ENCODE measurements around the gene DCTN4.
"Not testable (repeated sequence)": the region's sequence is repeated elsewhere in the genome, so short reads cannot be mapped to it uniquely, and the experiment has no call there.

DCTN4 gene

DNA sequence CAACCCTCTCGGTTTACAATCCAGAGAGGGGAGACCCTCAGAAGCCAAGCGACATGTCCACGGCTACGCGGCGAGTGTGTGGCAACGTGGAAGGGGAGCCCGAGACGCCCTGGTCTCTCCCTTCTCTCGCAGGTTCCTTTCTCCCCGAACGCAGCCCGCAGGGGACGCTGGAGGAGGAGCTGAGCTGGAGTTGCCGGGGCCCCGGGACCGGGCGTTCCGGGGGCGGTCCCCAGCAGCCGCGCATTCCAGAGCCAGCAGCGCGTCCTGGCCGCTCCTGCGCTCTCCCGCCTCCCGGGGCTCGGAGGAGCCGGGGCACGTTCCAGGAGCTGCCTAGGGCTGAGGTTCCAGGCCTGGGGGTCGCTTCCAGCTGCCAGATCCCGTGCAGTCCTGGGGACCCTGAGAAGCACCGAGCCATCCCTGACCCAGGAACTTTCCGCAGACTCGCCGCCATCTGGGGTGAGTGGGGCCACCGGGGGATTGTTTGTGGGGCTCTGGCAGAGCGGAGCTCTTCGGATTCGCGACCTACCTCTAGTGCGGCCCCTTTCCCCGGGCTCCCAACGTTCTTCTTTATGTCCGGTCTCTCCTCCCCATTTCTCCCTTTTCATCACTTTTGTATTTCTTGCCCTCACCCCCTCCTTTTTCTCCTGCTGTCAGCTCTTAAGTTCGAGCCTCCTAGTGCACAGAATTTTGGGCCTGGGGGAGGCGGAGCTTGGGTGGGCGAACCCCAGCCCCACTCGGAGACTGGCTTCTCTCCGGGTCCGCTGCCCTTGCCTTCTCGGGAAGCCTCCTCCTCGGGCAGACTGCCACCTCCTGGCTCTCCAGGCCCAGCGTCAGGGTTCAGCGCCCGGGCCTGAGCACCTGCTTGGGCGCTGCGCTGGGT, 19.9 kb upstream of the DCTN4 start, which contains the start of gene SMIM3:
TSS of gene SMIM3 (plus strand) at position 241 of the 880 bp plus-strand sequence. CDS start 16,684 bp downstream, outside the sequence.
- DNase-seq (ENCODE audit: low read depth in 2 of 3, low spot score in 1 of 3): peak; percentile 44 to 62 (median 56)

DNA sequence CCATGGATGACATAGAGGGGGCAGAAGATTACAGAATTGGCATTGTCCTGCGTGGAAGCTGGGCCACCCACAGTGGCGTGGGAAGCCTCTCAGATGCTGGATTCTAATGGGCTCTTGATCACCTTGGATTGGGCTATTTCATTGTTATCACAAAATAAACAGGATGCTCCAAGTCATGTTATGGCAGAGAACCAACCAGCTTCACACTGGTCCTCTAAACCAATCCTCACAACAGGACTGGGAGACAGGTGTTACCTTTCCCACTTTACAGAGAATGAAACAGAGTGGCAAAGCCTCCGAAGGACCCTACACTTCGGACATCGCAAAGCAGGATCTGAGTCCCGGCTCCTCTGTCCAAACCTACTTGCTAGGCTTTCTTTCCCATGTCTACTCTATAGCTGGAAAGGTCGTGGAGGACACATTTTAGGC, 19.3 kb upstream of the DCTN4 start:
- DNase-seq (ENCODE audit: low read depth in 2 of 3, low spot score in 1 of 3): no peak

DNA sequence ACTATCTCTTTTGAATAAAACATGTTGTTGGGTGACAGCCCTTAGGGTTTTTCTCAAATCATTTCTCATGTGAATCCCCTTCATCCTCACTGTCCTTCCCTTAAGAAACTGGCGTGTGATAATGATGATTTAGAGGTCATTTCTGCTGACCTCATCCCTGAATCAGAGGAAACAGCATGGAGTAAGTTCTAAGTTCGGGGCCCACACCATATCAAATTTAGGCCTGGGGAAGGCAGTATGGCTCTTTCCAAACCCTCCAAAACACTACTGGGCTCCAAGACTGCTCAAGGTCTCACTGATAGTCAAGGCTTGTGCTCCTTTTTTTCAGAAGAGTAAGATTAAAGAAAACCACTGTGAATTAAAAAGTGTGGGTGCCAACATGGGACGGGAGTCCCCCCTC, 18.9 kb upstream of the DCTN4 start:
- DNase-seq (ENCODE audit: low read depth in 2 of 3, low spot score in 1 of 3): no peak

DNA sequence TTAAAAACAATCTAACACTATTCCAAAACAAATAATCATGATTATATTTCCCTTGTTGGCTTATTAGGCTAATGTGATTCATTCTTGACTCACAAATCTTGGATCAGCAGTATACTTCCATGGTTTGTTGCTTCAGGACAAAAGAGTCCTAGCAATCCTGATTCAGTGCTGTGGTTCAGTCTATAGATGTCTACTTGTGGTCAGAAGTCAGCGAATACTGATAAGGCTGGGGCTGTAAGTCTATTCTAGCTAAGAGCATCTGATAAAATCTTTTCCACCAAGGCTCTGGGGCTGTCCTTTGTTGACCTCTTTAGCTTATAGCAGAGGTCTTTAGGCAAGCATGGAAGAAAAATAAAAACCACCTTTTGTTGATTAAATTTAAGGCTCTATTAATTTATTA, 15.3 kb upstream of the DCTN4 start:
- no peak for DNase-seq (ENCODE audit: low read depth in 2 of 3, low spot score in 1 of 3)

DNA sequence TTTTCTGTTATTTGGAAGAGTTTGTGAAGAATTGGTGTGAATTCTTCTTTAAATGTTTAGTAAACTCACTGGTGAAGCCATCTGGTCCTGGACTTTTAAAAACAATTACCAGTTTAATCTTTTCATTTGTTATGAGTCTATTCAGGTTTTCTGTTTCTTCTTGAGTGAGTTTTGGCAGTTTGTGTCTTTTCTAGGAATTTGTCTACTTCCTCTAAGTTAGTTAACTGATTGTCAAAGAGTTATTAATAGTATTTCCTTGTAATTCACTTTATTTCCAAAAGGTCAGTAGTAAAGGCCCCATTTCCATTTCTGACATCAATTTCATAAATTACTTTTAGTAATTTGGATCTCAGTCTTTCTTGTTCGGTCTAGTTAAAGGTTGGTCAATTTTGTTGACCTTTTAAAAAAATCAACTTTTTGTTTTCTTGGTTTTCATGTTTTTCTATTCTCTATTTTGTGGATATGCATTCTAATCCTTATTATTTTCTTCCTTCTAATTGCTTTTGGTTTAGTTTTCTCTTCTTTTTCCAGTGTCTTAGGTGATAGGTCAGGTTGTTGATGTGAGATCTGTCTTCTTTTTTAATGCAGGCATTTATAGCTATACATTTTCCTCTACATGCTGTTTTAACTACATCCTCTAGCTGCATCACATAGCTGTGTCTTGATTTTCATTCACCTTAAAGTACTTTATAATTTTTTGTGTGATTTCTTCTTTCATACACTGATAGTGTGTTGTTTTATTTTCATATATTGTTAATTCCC, 12.4 kb upstream of the DCTN4 start:
- no peak for DNase-seq (ENCODE audit: low read depth in 2 of 3, low spot score in 1 of 3)

DNA sequence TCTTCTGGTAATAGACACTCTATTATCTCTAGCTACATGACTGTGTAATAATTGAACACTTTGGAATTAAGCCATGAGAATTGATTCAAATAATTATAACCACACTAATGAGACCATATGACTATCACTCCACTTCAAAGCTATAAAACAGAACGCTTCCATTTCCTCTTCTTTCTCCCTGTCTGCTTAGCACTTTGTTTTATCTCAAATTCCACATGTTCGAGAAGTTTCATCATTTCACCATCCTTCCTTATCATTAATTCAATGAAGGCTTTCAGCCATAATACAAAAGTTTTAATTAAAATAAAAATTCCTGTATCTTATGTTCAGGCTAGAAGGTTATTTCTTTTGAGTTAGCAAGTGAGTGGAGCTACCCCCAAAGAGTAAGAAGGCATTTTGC, 7.4 kb upstream of the DCTN4 start:
- no peak for DNase-seq (ENCODE audit: low read depth in 2 of 3, low spot score in 1 of 3)

DNA sequence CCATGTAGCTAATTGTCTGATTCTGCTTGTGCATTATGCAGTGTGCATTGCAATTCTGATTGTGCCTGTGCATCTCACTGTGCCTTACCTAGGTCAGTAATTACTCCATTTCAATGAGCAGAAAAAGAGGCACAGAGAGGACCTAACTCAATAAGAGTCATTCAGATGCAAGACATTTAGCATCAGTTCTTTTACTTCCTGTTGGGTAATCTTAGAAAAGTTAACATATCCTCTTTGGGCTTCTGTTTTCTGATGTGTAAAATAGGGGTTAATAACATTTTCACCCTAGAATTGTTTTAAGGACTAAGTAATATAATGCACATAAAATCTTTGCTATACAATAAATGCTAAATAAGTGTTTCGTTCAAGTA, 7.0 kb upstream of the DCTN4 start:
- DNase-seq (ENCODE audit: low read depth in 2 of 3, low spot score in 1 of 3): no peak

DNA sequence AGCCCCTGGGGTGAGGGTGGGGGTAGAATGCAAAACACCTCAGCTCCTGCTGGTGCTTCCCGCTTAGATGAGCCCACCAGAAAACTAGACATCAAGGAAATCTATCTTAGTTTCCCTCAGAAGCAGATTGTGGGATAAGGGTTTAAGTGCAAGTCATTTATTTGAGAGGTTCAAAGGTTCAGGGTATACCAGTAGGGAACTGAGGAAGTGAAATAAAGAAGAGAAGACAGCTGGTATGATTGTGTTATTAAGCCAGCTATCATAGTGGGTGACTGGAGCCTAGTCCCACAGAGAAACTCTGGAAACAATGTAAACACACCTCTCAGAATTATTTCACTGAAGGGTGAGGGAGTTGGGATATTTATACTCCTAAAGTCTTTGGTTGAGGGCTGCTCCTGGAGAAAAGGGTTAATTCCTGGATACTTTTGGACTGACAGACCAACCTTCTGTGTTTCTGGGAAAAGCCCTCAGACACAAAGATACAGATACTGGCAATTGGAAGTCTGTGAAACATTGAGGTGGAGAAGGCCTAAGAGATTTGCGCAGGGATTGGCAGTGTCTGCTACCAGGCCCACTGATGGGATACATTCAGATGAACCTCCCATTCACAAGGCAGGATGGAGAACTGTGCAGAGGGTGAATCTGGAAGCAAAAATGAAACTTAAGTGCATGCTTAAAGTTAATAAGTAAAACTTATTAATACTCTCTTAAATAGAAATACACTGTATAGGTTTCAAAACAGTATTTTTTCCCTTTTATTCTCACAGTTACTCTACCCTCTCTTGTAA, 6.4 kb upstream of the DCTN4 start:
- DNase-seq (ENCODE audit: low read depth in 2 of 3, low spot score in 1 of 3): no peak

DNA sequence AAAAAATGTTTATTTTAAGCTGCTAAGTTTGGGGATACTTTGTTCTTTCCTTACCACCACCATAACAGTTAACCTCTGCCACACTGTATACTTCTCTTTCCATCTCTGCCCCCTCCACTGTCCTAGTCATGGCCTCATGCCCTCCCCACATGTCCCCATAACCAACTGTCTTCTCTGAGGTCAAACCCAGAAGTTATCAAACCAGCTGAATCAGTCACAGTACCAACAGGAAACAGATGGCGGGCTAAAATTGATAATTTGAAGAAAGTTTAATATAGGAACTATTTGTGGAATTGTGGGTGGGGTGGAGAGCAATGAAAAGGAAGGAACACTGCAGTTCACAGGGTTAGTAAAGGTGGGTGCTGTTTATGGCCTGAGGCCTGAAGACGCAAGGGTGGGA, 5.7 kb upstream of the DCTN4 start:
- no peak for DNase-seq (ENCODE audit: low read depth in 2 of 3, low spot score in 1 of 3)

DNA sequence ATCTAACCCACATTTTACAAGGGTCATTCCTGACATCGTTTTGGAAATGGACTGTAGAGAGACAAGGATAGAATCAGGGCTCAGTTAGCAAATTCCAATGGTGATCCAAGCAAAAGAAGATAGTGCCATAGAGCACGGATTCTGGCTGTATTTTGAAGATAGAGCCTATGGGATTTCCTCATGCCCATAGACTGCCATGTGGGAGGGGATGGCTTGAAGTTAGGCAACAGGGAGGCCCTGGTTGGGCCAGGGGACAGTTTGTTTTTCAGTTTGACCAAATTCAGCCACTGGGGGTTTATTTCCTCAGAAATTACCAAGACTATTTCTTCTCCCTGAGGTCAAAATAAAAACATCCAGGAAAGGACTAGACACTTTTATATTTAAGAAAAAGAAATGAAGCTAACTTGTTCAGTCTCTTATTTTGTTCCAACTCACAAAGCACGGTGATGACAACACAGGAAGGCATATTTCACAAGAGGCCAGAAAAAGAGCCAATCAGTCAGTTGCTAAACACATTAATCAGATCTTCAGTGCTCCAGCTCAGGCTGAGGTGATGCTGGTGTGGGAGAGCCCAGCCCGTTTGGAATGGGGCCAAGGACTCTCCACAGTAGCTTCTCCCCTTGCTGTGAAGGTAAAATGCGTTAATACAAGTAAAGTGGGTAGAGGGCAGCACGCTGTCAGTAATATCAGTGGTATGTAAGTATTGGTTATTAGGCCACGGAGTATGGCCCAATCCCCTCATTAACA, 4.4 kb upstream of the DCTN4 start:
- DNase-seq (ENCODE audit: low read depth in 2 of 3, low spot score in 1 of 3): no peak

DNA sequence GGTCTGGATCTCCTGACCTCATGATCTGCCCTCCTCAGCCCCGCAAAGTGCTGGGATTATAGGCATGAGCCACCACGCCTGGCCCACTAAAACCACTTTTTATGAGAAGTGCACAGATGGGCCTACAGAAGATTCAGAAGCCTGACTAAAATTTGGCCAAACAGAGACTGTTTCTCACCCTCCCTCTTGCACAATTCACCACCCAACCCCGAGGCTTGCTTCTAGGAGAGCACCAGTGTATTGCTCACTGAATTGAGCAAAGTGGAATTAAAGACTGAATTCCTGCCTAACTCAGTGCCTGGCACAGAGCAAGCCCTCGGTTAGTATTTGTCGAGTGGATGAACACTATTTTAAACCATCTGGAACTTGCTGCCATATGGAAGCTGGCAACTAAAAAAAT, 3.4 kb upstream of the DCTN4 start:
- DNase-seq (ENCODE audit: low read depth in 2 of 3, low spot score in 1 of 3): no peak

DNA sequence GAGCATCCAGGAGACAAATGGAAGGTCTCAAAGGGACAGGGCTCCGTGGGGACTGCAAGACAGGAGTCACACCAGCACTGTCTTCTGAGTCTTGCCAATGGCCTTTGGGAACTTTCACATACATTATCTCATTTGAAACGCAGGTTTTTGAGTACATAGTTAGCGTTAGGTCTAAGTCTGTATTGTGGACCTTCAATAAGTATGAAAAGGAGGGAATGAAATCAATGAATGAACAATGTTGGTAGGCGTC, 442 bp upstream of the DCTN4 start:
- no peak for DNase-seq (ENCODE audit: low read depth in 2 of 3, low spot score in 1 of 3)

DNA sequence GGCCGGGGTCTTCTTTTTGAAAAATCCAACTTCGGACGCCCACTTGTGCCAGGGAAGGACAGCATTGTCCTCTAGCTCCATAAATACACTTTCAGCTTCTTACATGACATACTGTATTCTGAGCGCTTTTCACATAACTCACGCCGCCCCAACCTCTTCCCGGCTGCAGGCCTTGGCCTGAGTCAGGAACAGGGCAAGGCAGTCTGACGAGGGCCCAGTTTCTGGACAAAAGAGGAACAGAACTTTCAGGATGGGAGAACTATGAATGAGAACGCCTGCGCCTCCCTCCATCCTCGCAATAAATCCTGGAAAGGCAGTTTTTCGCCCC, 650 bp downstream of the DCTN4 start:
- no peak for DNase-seq (ENCODE audit: low read depth in 2 of 3, low spot score in 1 of 3)

DNA sequence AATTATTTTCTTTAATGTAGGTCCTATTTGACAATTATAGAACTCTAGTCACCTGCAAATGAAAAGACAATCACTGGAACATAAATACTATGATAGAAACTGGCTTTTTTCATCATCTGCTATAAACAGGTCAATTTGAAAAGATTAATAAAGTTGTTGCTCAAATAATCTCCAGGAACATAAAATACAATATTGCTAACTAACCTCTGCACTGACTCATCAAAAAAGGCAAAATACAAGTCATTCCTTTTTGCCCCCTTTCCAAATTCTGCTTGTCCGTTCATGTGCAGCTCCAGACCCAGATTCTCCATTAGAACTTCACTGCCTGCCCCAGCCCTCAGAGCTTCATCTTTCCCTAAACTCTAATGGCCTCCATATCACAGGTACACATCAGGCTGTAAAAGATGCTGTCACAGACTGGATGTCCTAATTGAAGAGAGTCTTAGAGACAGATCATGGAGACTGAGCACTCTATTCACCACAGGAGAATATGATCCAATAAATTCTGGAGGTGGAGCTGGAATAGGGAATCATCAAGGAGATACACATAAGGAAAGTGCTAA, 1.6 kb downstream of the DCTN4 start:
- DNase-seq (ENCODE audit: low read depth in 2 of 3, low spot score in 1 of 3): no peak

DNA sequence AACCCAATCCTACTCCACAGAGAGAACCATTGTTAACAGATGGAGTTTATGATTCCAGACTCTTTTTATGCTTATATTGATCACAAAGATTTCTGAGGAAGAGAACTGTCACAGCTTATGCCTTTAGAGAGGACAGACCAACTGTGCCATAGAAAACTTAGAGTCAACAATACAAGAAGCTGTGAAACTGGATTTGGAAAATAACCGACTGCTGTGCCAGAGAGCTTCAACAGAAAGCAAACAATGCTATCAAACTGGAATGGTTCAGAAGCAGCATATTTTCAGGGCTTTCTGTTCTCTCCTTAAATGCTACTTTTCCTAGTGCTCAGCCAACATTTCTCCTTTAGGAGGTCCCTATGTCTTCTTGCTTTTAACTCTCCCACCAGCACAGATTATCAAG, 5.0 kb downstream of the DCTN4 start:
- no peak for DNase-seq (ENCODE audit: low read depth in 2 of 3, low spot score in 1 of 3)

DNA sequence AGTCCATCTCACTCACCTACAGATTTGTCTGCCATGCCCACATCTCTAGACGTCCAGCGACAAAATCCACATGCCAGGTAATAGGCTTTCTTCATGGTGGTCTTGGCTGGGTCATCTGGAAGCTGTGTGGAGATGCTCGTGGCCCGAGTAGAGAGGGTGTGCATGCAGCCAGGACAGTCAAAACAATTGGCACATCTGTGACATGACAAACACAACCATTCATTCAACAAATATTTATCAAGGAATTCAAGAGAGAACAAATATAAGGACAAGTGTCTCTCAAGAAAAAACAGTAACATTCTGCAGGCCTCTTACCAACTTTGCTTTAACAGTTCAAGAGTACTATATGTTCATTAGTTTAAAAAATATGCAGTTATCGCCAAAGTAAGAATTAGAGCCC, 5.4 kb downstream of the DCTN4 start:
- no peak for DNase-seq (ENCODE audit: low read depth in 2 of 3, low spot score in 1 of 3)

DNA sequence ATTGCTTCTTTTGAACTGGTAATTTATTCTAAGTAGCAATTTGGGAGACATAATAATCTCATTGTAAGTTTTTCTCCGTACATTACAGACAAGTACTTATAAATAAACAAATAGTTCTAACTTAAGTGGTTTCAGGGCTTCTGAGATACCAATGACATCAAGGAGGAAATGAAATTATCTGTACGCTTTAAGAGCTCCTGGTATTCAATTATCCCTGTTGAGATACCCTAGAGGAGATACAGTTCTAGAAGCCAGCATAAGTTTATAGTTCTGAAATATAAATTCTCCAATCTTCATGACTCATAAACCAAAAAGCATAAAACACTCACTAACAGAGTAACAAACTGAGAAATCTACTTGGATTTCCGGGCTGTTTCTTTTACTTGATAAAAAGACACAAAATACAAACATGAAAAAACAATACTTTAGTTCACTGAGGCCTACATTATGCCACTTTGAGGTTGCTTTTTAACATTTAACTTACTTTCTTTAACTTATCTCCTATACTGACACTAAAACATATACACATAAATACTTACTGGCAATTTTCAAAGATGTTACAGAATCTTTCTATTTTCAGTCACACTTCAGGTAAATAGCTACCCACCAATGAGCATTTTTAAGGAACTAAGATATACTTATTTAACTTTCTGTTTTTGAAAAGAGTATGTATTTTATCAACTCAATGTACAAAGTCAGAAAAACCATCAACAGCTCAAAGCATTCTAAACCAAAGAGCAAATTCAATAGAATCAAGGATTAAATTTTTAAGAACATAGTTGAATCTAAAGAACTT, 7.5 kb downstream of the DCTN4 start:
- no peak for DNase-seq (ENCODE audit: low read depth in 2 of 3, low spot score in 1 of 3)

DNA sequence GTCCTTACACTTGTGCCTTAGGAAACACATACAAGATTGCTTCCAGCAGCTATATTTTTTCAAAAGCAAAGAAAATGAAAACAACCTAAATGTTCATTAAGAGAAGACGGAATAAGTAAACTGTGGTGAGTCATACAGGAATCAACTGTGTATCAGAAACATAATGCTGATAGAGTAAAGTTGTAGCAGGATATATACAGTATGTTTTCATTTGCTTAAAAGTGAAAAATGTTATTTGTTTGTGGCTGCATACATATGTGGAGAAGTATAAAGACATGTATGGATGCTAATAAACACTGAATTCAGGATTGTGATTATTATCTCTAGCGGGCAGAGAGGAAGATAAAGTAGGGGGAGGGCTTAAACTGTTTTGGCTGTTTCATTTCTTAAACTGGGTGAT, 8.3 kb downstream of the DCTN4 start:
- no peak for DNase-seq (ENCODE audit: low read depth in 2 of 3, low spot score in 1 of 3)

DNA sequence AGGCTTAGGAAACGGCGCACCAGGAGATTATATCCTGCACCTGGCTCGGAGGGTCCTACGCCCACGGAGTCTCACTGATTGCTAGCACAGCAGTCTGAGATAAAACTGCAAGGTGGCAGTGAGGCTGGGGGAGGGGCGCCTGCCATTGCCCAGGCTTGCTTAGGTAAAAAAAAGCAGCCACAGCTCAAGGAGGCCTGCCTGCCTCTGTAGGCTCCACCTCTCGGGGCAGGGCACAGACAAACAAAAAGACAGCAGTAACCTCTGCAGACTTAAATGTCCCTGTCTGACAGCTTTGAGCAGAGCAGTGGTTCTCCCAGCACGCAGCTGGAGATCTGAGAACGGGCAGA, 15.7 kb downstream of the DCTN4 start:
- DNase-seq (ENCODE audit: low read depth in 2 of 3, low spot score in 1 of 3): not testable (repeated sequence)

DNA sequence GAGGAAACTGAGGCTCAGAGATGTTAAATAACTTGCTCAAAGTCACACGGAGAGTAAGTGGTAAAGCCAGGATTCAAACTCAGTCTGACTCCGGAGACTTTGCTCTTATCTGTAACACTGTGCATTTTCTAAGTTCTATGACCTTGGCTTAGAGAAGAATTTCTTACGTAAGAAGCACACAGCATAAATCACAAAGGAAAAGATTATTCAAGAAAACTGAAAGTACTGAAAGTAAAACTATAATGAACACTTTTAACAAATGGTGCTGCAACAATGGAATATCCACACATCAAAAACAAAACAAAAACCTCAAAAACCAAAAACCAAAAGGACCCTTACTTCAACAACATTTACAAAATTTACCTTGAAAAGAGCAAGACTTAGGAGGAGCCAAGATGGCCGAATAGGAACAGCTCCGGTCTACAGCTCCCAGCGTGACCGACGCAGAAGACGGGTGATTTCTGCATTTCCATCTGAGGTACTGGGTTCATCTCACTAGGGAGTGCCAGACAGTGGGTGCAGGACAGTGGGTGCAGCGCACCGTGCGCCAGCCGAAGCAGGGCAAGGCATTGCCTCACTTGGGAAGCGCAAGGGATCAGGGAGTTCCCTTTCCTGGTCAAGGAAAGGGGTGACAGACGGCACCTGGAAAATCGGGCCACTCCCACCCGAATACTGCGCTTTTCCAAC, 16.2 kb downstream of the DCTN4 start:
- DNase-seq (ENCODE audit: low read depth in 2 of 3, low spot score in 1 of 3): not testable (repeated sequence)

Measured in stimulated activated CD4-positive, alpha-beta T cell treated with anti-CD3 and anti-CD28 coated beads, Interleukin-12 subunit alpha, Interleukin-12 subunit beta, amount 100 ng/mL, for 48 hours (primary cell).